Measurements from ENCODE around the gene MYLK.

DNA sequence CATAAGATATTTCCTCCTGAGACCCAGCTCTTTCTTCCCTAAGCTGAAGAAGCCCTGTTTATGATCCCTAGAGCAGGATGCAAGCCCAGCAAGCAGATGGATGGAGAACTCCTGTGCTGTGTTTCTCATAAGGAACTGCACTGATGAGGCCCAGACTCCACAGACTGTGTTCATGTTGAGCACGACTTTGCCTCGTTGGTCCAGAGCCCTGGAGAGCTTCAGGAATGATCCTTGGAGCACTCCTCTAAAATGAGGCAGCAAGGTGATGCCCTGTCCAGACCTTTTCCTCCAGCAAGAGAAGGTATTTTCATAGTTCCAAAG lies 83.8 kb downstream of the MYLK start:
- TF ChIP-seq XRCC3 (IDR thresholded peaks at IDR 0.05) (no peak), MAFG (tag; conservative IDR thresholded peaks at IDR 0.05) (no peak), POLR2A (conservative IDR thresholded peaks at IDR 0.05) (no peak)

All from K562 (cell line).